ENCODE results near the gene CHSY1.

- TF ChIP-seq CTCF (IDR thresholded peaks at IDR 0.05) (no peak), EP300 (IDR thresholded peaks at IDR 0.05) (no peak), POLR2A (IDR thresholded peaks at IDR 0.05) (no peak), POLR2AphosphoS5 (IDR thresholded peaks at IDR 0.05) (no peak)
Observed at GRCh38 chr15:101215681-101216080, 36.2 kb downstream of the CHSY1 start.

Data from stomach (tissue), 4 donors.